Tibial artery (tissue), 4 donors: ENCODE measurements around the gene MMEL1.
"Not testable (repeated sequence)": the region's sequence is repeated elsewhere in the genome, so short reads cannot be mapped to it uniquely, and the experiment has no call there.

ENCODE experiments used
- DNase-seq, 2 donors: peaks; one replicate each; pipeline ENCODE4 v3.0.0-alpha.2; 2019
- H3K27ac ChIP-seq, 2 donors: fragments of 200-600 bp; sonication (generic) in 1 of 2; 1 replicate in 1 of 2; 2 replicates in 1 of 2; pipeline ENCODE4 v1.5.1; 2018 to 2019; ENCODE audit warnings: mild to moderate bottlenecking in 1 of 2
- H3K27me3 ChIP-seq, 2 donors: fragments of 200-600 bp; sonication (generic) in 1 of 2; one replicate each; pipeline versions ENCODE4 v1.5.1 to v1.6.0; 2016 to 2019
- H3K36me3 ChIP-seq, 3 donors: fragments of 200-600 bp; sonication (generic) in 2 of 3; one replicate each; pipeline ENCODE4 v1.5.1; 2016 to 2019; ENCODE audit warnings: mild to moderate bottlenecking in 2 of 3
- H3K4me1 ChIP-seq, 4 donors: fragments of 200-600 bp; sonication (generic) in 2 of 4; 1 replicate in 3 of 4; 2 replicates in 1 of 4; pipeline ENCODE4 v1.5.1; 2016 to 2019
- H3K4me3 ChIP-seq, 2 donors: fragments of 200-600 bp; sonication (generic) in 1 of 2; 1 replicate in 1 of 2; 2 replicates in 1 of 2; pipeline ENCODE4 v1.5.1; 2018 to 2019; ENCODE audit warnings: mild to moderate bottlenecking in 2 of 2
- H3K9me3 ChIP-seq, 3 donors: fragments of 200-600 bp; sonication (generic) in 1 of 3; one replicate each; pipeline ENCODE4 v1.5.1; 2016 to 2019
- intact Hi-C: fragments of 100-400 bp; cut with DNase I; formaldehyde crosslinking; loops from one replicate; pipeline ENCODE4 v1.15.0; 2023; ENCODE audit warnings: low total_unique reads
- TF ChIP-seq, protein P1 (sequence below), 2 experiments: fragments of 200-600 bp in 1 of 2; fragments of 450-650 bp in 1 of 2; IDR thresholded peaks; one replicate each; pipeline ENCODE4 v1.5.1; 2017 to 2019; ENCODE audit warnings: antibody characterized with exemption in 2 of 2, mild to moderate bottlenecking in 1 of 2, moderate library complexity in 1 of 2

MMEL1 gene

DNA sequence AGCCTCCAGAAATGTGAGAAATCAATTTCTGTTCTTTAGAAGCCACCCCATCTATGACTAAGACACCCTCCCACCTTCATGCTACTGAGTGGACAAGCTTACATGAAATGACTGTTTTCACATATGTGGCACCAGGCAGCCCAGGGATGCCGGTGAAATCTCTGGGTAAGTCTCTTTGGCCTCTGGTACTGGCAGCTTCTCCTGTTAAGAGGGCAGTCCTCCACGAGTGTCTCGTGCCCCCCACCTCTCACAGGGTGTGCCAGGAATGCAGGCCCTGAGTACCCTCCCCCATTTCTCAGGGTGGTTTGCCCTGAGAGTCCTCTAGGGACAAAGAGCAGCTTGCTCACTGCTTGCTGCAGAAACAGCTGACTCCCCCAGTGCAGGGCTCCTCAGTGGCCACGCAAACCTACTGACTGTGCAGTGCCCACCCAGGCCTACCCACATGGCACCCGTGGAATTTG, 49.5 kb downstream of the MMEL1 start:
- H3K4me1 ChIP-seq = peaks cover 5 to 35% (median 19%) of the 10 kb centered on the region in 4 donors
- intact Hi-C loops = loop anchor here (10.0 kb wide), 1 partner anchor 169 kb away; the partner anchor contains the start of gene PEX10
- no peak for DNase-seq
- H3K36me3 ChIP-seq = no peaks in the 10 kb centered on the region
- no peak overlapping the region for H3K27ac ChIP-seq
- H3K27me3 ChIP-seq = peaks cover 0 to 25% of the 10 kb centered on the region in 2 donors
- H3K9me3 ChIP-seq = no peaks in the 10 kb centered on the region
- TF ChIP-seq, protein P1, sequence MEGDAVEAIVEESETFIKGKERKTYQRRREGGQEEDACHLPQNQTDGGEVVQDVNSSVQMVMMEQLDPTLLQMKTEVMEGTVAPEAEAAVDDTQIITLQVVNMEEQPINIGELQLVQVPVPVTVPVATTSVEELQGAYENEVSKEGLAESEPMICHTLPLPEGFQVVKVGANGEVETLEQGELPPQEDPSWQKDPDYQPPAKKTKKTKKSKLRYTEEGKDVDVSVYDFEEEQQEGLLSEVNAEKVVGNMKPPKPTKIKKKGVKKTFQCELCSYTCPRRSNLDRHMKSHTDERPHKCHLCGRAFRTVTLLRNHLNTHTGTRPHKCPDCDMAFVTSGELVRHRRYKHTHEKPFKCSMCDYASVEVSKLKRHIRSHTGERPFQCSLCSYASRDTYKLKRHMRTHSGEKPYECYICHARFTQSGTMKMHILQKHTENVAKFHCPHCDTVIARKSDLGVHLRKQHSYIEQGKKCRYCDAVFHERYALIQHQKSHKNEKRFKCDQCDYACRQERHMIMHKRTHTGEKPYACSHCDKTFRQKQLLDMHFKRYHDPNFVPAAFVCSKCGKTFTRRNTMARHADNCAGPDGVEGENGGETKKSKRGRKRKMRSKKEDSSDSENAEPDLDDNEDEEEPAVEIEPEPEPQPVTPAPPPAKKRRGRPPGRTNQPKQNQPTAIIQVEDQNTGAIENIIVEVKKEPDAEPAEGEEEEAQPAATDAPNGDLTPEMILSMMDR (IDR thresholded peaks at IDR 0.05) = no peak
- H3K4me3 ChIP-seq = no peak overlapping the region

DNA sequence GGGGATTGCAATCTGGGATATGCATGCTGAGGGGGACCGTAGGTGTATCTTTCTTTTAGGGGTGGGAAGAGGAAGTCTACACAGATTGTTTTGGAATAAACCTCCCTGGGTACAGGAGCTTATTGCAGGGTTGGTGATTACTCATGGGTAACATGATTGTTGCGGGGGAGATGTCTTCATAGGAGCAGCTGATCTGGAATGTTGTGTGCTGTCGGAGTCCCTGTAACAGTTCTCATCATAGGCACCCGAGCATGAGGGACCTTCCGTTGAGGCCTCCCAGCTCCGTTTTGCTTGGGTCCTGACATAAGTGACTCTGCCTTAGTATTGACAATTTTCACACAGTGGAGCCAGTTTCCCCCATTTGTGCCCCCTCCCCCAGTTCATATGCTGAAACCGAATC, 50.4 kb downstream of the MMEL1 start:
- intact Hi-C loops = loop anchor here (10.0 kb wide), 1 partner anchor 168 kb away; the partner anchor contains the start of gene PEX10
- no peaks in the 10 kb centered on the region for H3K36me3 ChIP-seq
- TF ChIP-seq, protein P1 (IDR thresholded peaks at IDR 0.05) = no peak
- H3K27me3 ChIP-seq = peaks cover 0 to 32% of the 10 kb centered on the region in 2 donors
- H3K4me3 ChIP-seq = no peak overlapping the region
- no peak overlapping the region for H3K27ac ChIP-seq
- H3K9me3 ChIP-seq = no peaks in the 10 kb centered on the region
- peaks cover 5 to 33% (median 16%) of the 10 kb centered on the region in 4 donors for H3K4me1 ChIP-seq
- no peak for DNase-seq

DNA sequence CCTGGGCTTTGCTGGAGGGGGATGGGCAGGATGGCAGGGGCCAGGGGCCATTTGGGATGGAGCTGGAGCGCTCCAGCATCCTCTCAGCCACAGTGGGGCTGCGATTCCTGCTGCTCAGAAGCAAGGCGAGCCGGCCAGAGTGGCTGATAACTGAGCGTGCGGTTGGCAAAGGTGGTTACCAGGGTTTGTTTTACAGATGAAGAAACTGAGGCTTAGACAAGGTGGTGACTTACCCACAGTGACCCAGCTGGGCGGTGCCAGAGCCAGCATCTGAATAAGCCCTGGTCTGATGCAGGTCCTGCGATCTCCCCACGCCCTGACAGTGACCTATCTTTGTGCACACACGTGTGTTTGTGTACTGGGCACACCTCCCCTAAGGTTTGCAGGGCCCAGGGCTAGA, 52.1 kb downstream of the MMEL1 start:
- H3K36me3 ChIP-seq = no peaks in the 10 kb centered on the region
- peaks cover 0 to 25% (median 9%) of the 10 kb centered on the region in 4 donors for H3K4me1 ChIP-seq
- TF ChIP-seq, protein P1 (IDR thresholded peaks at IDR 0.05) = no peak
- no peak overlapping the region for H3K27ac ChIP-seq
- H3K9me3 ChIP-seq = no peaks in the 10 kb centered on the region
- intact Hi-C loops = loop anchor here (10.0 kb wide), 1 partner anchor 166 kb away; the partner anchor contains the start of gene PEX10
- no peak for DNase-seq
- no peak overlapping the region for H3K4me3 ChIP-seq
- peaks cover 0 to 39% of the 10 kb centered on the region in 2 donors for H3K27me3 ChIP-seq

DNA sequence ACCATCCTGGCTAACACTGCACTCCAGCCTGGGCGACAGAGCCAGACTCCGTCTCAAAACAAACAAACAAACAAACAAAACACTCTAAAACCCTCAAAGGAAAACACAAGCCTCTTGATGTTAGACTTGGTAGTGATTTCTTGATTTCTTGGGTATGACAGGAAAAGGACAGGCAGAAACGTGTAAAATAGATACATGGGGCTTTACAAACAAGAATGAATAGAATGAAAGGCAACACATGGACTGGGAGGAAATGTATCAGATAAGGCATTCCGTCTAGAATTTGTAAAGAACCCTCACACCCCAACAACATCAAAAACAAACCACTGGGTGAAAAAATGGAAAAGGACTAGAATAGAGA, 54.1 kb downstream of the MMEL1 start:
- Histone ChIP-seq H3K36me3 (no peaks in the 10 kb centered on the region), H3K4me3 (no peak overlapping the region), H3K4me1 (peaks cover 0 to 13% (median 0%) of the 10 kb centered on the region in 4 donors), H3K27ac (no peak overlapping the region), H3K9me3 (no peaks in the 10 kb centered on the region), H3K27me3 (peaks cover 0 to 41% of the 10 kb centered on the region in 2 donors)
- TF ChIP-seq, protein P1 (IDR thresholded peaks at IDR 0.05) = no peak
- no peak for DNase-seq
- intact Hi-C loops = no loop called here

DNA sequence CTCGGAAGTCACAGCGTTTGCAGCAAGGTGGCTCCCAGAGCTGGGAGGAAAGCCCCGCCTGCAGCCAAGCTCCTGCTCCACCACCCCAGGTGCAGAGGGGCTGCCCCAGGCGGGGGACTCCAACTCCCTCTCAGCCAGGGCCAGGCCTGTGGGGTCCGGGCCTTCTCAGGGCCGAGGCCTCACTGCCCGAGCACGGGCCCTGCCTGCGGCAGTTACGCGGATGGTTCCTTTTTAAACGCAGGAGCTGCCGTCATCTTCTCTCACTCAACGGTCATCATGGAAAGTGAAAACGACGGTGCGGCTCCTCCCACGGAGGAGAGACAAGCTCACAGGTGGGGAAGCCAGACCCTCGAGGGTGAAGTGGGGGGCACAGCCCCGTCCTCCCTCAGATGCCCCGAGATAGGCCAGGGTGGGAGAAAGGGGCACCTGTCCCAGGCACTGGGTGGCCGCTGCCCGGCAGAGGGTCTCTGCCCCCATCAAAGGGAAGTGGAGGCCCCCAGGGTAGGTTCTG, 55.2 kb downstream of the MMEL1 start:
- peaks cover 0 to 41% of the 10 kb centered on the region in 2 donors for H3K27me3 ChIP-seq
- intact Hi-C loops = not testable (repeated sequence)

DNA sequence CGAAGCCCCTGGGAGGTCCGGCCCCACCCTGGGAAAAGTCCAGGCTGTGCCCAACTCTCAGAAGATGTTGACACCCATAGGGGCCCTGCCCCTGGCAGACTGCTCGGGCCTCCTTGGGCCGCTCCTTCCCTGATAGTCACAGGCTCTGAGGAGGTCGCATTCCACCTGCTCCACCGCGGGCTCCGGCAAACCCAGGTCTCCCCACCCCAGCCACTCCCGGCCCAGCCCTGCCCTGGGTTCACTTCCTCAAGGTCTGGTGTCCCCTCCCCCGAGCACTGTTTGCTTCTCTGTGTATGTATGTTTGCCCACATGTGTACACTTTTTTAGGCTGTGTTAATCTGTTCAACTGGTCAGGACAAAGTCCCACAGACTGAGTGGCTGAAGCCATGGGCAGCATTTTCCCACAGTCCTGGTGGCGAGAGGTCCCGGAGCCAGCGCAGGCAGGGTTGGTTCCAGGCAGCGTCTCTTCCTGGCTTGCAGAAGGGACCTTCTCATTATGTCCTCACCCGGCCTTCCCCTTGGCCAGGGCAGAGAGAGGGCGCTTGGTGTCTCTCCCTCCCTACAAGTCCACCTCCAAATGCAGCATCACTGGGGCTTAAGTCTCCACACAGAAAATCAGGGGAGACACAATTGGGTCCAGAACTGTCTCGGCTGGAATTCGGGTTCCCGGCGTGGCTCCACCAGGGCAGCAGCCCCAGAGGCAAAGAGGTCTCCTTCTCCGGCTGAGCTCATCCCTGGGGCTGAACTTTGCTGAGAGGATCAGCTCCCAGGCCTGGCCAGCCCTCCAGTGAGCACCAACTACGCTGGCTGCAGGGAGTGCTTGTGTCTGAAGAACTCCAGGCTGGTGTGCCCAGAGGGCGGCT, 56.8 kb downstream of the MMEL1 start:
- Histone ChIP-seq H3K9me3 (peaks cover 0 to 4% (median 0%) of the 10 kb centered on the region in 3 donors), H3K4me3 (no peak overlapping the region), H3K27me3 (peaks cover 0 to 35% of the 10 kb centered on the region in 2 donors), H3K27ac (no peak overlapping the region), H3K4me1 (peaks cover 0 to 8% (median 0%) of the 10 kb centered on the region in 4 donors), H3K36me3 (no peaks in the 10 kb centered on the region)
- DNase-seq = no peak
- TF ChIP-seq, protein P1 (IDR thresholded peaks at IDR 0.05) = no peak
- intact Hi-C loops = no loop called here

More for the DNA sequence above, 55.2 kb downstream of the MMEL1 start:
- H3K4me3 ChIP-seq, H3K9me3 ChIP-seq, H3K27ac ChIP-seq, H3K4me1 ChIP-seq, H3K36me3 ChIP-seq, DNase-seq: not testable (repeated sequence)
